HCT116 (cell line): ENCODE results near the gene FHIT.

Experiments
- CTCF ChIP-seq, 3 experiments: fragments of 200-600 bp in 1 of 3; sonication (generic) in 1 of 3; IDR thresholded peaks in 2 of 3; conservative IDR thresholded peaks in 1 of 3; 2 replicates each; pipeline ENCODE4 v1.5.1; 2012 to 2017; ENCODE audit warnings: low read depth in 2 of 3, low read length in 2 of 3, antibody characterized with exemption in 1 of 3, borderline replicate concordance in 1 of 3, control low read depth in 1 of 3, mild to moderate bottlenecking in 1 of 3, mixed read lengths in 1 of 3, mixed run types in 1 of 3, moderate library complexity in 1 of 3; ENCODE audit not compliant: insufficient read depth in 1 of 3
- EGR1 ChIP-seq: IDR thresholded peaks from 2 replicates; pipeline ENCODE4 v1.6.1; 2012; ENCODE audit warnings: low read depth
- EZH2phosphoT487 ChIP-seq: fragments of 200-600 bp; IDR thresholded peaks from 2 replicates; pipeline ENCODE4 v1.6.1; 2018; ENCODE audit warnings: antibody characterized with exemption, borderline replicate concordance
- MAX ChIP-seq: IDR thresholded peaks from 2 replicates; pipeline ENCODE4 v1.6.1; 2012
- POLR2A ChIP-seq: IDR thresholded peaks from 2 replicates; pipeline ENCODE4 v1.7.0; 2011; ENCODE audit warnings: borderline replicate concordance; ENCODE audit not compliant: insufficient read depth, insufficient read length; ENCODE audit errors: extremely low read depth
- POLR2AphosphoS5 ChIP-seq: IDR thresholded peaks from 2 replicates; pipeline ENCODE4 v1.6.1; 2011; ENCODE audit warnings: mild to moderate bottlenecking, low read depth, low read length, moderate library complexity
- RAD21 ChIP-seq: IDR thresholded peaks from 2 replicates; pipeline ENCODE4 v1.6.1; 2012; ENCODE audit warnings: low read depth, mild to moderate bottlenecking
- SP1 ChIP-seq: IDR thresholded peaks from 2 replicates; pipeline ENCODE4 v1.6.1; 2012; ENCODE audit warnings: low read depth

- TF ChIP-seq MAX (no peak), SP1 (no peak), CTCF (IDR thresholded peaks at IDR 0.05 in 2 of 3, conservative IDR thresholded peaks at IDR 0.05 in 1 of 3; ENCODE audit: borderline replicate concordance in 1 of 3, insufficient read depth in 1 of 3, low read depth in 2 of 3, low read length in 2 of 3) (no peak), POLR2AphosphoS5 (no peak), RAD21 (no peak), EGR1 (no peak), EZH2phosphoT487 (no peak), POLR2A (no peak)
These were observed 1330.4 kb downstream of the FHIT start for GRCh38 chr3:59920822-59921221.
